ENCODE measurements around the gene TMEM132D.

Gene TMEM132D

GRCh38 chr12:129136694-129137325 is 767.0 kb downstream of the TMEM132D start:
- H3K4me3 ChIP-seq (ENCODE audit: low read length), result no peak overlapping the region
- no peak for TF ChIP-seq CTCF (IDR thresholded peaks at IDR 0.05; ENCODE audit: insufficient read depth, low read depth, low read length, missing control alignments)
- DNase-seq (ENCODE audit: low read depth), result no peak

- DNase-seq (ENCODE audit: low read depth), result no peak
- TF ChIP-seq CTCF (IDR thresholded peaks at IDR 0.05; ENCODE audit: insufficient read depth, low read depth, low read length, missing control alignments), result no peak
- H3K4me3 ChIP-seq (ENCODE audit: low read length), result no peak overlapping the region
These were observed 776.1 kb downstream of the TMEM132D start for GRCh38 chr12:129127771-129128170.

- no peak for TF ChIP-seq CTCF (IDR thresholded peaks at IDR 0.05; ENCODE audit: insufficient read depth, low read depth, low read length, missing control alignments)
These were observed 776.6 kb downstream of the TMEM132D start for GRCh38 chr12:129127211-129127610.

GRCh38 chr12:129119537-129119936 is 784.3 kb downstream of the TMEM132D start:
- TF ChIP-seq CTCF (IDR thresholded peaks at IDR 0.05; ENCODE audit: insufficient read depth, low read depth, low read length, missing control alignments), result no peak
- DNase-seq (ENCODE audit: low read depth), result no peak
- H3K4me3 ChIP-seq (ENCODE audit: low read length), result no peak overlapping the region

More at GRCh38 chr12:129127211-129127610, 776.6 kb downstream of the TMEM132D start:
- DNase-seq (ENCODE audit: low read depth), result no peak
- H3K4me3 ChIP-seq (ENCODE audit: low read length), result no peak overlapping the region

- TF ChIP-seq CTCF (IDR thresholded peaks at IDR 0.05; ENCODE audit: insufficient read depth, low read depth, low read length, missing control alignments), result no peak
These were observed 788.3 kb downstream of the TMEM132D start for GRCh38 chr12:129115558-129115957.

GRCh38 chr12:129110575-129110974 is 793.2 kb downstream of the TMEM132D start:
- DNase-seq (ENCODE audit: low read depth), result no peak
- TF ChIP-seq CTCF (IDR thresholded peaks at IDR 0.05; ENCODE audit: insufficient read depth, low read depth, low read length, missing control alignments), result no peak
- H3K4me3 ChIP-seq (ENCODE audit: low read length), result no peak overlapping the region

More at GRCh38 chr12:129115558-129115957, 788.3 kb downstream of the TMEM132D start:
- no peak overlapping the region for H3K4me3 ChIP-seq (ENCODE audit: low read length)
- no peak for DNase-seq (ENCODE audit: low read depth)

Data from epithelial cell of esophagus (primary cell).